ENCODE measurements around the gene TMEM266. TPM values are rescaled to one million over a fixed set of nuclear protein-coding genes. Genes with fewer than 3 reads are reported as not detected.

Gene TMEM266
- total and polyA plus RNA-seq, 2 experiments from 2014 or later = 0.39 to 1.9 TPM

DNA sequence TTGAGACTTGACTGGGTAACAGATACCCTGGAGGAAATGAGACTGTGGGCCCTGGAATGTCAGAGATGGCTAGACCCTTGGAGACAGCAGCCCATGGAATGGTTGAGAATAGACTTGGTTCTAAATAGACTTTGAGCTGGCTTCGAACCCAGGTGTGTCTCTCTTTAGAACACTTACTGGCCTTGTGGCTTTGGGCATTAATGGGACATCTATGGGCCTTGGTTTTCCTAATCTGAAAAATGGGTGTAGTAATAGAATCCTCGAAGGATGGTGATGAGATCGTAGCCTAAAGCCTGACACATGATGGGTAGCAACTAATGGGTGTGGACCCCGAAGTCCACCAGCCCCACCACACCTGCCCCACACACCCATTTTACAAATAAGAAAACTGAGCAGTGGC, 119.2 kb downstream of the TMEM266 start:
- no peak overlapping the region for H3K4me3 ChIP-seq
- DNase-seq (ENCODE audit: low spot score) = no peak
- TF ChIP-seq, protein P1, sequence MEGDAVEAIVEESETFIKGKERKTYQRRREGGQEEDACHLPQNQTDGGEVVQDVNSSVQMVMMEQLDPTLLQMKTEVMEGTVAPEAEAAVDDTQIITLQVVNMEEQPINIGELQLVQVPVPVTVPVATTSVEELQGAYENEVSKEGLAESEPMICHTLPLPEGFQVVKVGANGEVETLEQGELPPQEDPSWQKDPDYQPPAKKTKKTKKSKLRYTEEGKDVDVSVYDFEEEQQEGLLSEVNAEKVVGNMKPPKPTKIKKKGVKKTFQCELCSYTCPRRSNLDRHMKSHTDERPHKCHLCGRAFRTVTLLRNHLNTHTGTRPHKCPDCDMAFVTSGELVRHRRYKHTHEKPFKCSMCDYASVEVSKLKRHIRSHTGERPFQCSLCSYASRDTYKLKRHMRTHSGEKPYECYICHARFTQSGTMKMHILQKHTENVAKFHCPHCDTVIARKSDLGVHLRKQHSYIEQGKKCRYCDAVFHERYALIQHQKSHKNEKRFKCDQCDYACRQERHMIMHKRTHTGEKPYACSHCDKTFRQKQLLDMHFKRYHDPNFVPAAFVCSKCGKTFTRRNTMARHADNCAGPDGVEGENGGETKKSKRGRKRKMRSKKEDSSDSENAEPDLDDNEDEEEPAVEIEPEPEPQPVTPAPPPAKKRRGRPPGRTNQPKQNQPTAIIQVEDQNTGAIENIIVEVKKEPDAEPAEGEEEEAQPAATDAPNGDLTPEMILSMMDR (IDR thresholded peaks at IDR 0.05; ENCODE audit: poor library complexity) = no peak
- no peak for TF ChIP-seq EZH2 (IDR thresholded peaks at IDR 0.05; ENCODE audit: borderline replicate concordance)
- no peak for TF ChIP-seq EZH2phosphoT487 (IDR thresholded peaks at IDR 0.05; ENCODE audit: low read depth, severe bottlenecking, unreplicated experiment)
- WGBS (ENCODE audit: low lambda C conversion rate, missing lambda C conversion rate) = 98% methylated on average over 4 of the region's 4 CpGs
- H4K20me1 ChIP-seq (ENCODE audit: insufficient read depth, poor library complexity, severe bottlenecking) = no peaks in the 10 kb centered on the region
- H3K9me3 ChIP-seq (ENCODE audit: low read depth) = no peaks in the 10 kb centered on the region
- H3K9me2 ChIP-seq (replicated peaks; ENCODE audit: insufficient read depth) = no peaks in the 10 kb centered on the region
- no peaks in the 10 kb centered on the region for H3K4me1 ChIP-seq (ENCODE audit: insufficient read depth)
- no peak overlapping the region for H2AFZ ChIP-seq
- no peaks in the 10 kb centered on the region for H3K79me2 ChIP-seq
- H3K36me3 ChIP-seq (replicated peaks; ENCODE audit: insufficient read depth, low read depth) = no peaks in the 10 kb centered on the region
- H3K4me2 ChIP-seq = no peak overlapping the region
- no peak overlapping the region for H3K27ac ChIP-seq
- H3K27me3 ChIP-seq = no peaks in the 10 kb centered on the region

DNA sequence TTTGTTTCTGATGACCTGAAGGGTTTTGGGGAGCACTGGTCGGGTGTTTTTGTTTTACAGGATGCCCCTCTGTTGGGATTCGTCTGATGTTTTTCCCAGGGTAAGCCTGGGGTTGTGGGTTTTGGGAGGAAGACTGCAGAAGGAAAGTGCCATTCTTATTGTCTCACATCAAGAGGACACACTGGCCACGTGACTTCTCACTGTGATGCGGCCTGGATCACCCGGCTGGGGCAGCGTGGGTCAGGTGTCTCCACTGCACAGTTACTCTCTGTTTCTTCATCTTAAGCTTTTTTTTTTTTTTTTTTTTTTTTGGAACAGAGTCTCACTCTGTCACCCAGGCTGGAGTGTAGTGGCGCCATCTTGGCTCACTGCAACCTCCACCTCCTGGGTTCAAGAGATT, 120.5 kb downstream of the TMEM266 start:
- no peak overlapping the region for H3K4me3 ChIP-seq
- H3K79me2 ChIP-seq = no peaks in the 10 kb centered on the region
- H3K9me3 ChIP-seq (ENCODE audit: low read depth) = no peaks in the 10 kb centered on the region
- H3K36me3 ChIP-seq (replicated peaks; ENCODE audit: insufficient read depth, low read depth) = no peaks in the 10 kb centered on the region
- H3K9me2 ChIP-seq (replicated peaks; ENCODE audit: insufficient read depth) = no peaks in the 10 kb centered on the region
- TF ChIP-seq EZH2phosphoT487 (IDR thresholded peaks at IDR 0.05; ENCODE audit: low read depth, severe bottlenecking, unreplicated experiment) (no peak), EZH2 (IDR thresholded peaks at IDR 0.05; ENCODE audit: borderline replicate concordance) (no peak)
- TF ChIP-seq, protein P1 (IDR thresholded peaks at IDR 0.05; ENCODE audit: poor library complexity) = no peak
- no peaks in the 10 kb centered on the region for H4K20me1 ChIP-seq (ENCODE audit: insufficient read depth, poor library complexity, severe bottlenecking)
- no peaks in the 10 kb centered on the region for H3K27me3 ChIP-seq
- no peak for DNase-seq (ENCODE audit: low spot score)
- H3K4me1 ChIP-seq (ENCODE audit: insufficient read depth) = no peaks in the 10 kb centered on the region
- no peak overlapping the region for H3K4me2 ChIP-seq
- no peak overlapping the region for H2AFZ ChIP-seq
- 96% methylated on average over 7 of the region's 7 CpGs for WGBS (ENCODE audit: low lambda C conversion rate, missing lambda C conversion rate)
- no peak overlapping the region for H3K27ac ChIP-seq

DNA sequence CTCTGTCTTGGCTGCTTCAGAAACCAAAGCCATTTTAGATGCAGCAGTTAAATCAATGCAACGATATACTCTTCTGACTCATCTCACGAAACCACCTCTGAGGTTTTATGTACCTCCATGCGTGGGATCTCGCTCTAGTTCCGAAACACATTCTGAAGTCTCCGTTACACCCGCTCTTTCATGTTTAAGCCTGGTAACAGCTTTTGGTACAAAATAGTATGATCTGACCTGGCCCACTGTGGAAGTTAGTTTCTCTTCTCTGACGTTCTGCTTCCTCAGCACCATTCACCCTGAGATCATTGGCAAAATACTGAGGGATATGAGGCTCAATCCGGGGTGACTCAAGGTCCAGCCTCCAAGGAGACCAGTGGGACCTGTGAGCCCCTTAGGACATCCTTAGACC, 121.9 kb downstream of the TMEM266 start:
- no peaks in the 10 kb centered on the region for H3K9me3 ChIP-seq (ENCODE audit: low read depth)
- H3K4me3 ChIP-seq = no peak overlapping the region
- H4K20me1 ChIP-seq (ENCODE audit: insufficient read depth, poor library complexity, severe bottlenecking) = no peaks in the 10 kb centered on the region
- no peak for TF ChIP-seq EZH2 (IDR thresholded peaks at IDR 0.05; ENCODE audit: borderline replicate concordance)
- TF ChIP-seq, protein P1 (IDR thresholded peaks at IDR 0.05; ENCODE audit: poor library complexity) = no peak
- TF ChIP-seq EZH2phosphoT487 (IDR thresholded peaks at IDR 0.05; ENCODE audit: low read depth, severe bottlenecking, unreplicated experiment) = no peak
- DNase-seq (ENCODE audit: low spot score) = no peak
- H3K79me2 ChIP-seq = no peaks in the 10 kb centered on the region
- H3K27ac ChIP-seq = no peak overlapping the region
- no peak overlapping the region for H3K4me2 ChIP-seq
- no peaks in the 10 kb centered on the region for H3K27me3 ChIP-seq
- no peaks in the 10 kb centered on the region for H3K9me2 ChIP-seq (replicated peaks; ENCODE audit: insufficient read depth)
- no peak overlapping the region for H2AFZ ChIP-seq
- H3K4me1 ChIP-seq (ENCODE audit: insufficient read depth) = no peaks in the 10 kb centered on the region
- 93% methylated on average over 9 of the region's 9 CpGs for WGBS (ENCODE audit: low lambda C conversion rate, missing lambda C conversion rate)
- H3K36me3 ChIP-seq (replicated peaks; ENCODE audit: insufficient read depth, low read depth) = no peaks in the 10 kb centered on the region

All from hepatocyte (in vitro differentiated cells).